DND-41 (cell line): Measurements from ENCODE around the gene TYK2.

Experiments used
- EZH2 ChIP-seq: IDR thresholded peaks from 3 replicates; pipeline ENCODE4 v1.6.1; 2012; ENCODE audit warnings: borderline replicate concordance, low read depth, mild to moderate bottlenecking, moderate library complexity, low read length, inconsistent platforms; ENCODE audit not compliant: severe bottlenecking
- TF ChIP-seq, protein P1 (sequence below): IDR thresholded peaks from 2 replicates; pipeline ENCODE4 v1.5.1; 2012; ENCODE audit warnings: borderline replicate concordance, low read length, moderate library complexity, mild to moderate bottlenecking; ENCODE audit not compliant: poor library complexity, severe bottlenecking; ENCODE audit errors: extremely low read depth

DNA sequence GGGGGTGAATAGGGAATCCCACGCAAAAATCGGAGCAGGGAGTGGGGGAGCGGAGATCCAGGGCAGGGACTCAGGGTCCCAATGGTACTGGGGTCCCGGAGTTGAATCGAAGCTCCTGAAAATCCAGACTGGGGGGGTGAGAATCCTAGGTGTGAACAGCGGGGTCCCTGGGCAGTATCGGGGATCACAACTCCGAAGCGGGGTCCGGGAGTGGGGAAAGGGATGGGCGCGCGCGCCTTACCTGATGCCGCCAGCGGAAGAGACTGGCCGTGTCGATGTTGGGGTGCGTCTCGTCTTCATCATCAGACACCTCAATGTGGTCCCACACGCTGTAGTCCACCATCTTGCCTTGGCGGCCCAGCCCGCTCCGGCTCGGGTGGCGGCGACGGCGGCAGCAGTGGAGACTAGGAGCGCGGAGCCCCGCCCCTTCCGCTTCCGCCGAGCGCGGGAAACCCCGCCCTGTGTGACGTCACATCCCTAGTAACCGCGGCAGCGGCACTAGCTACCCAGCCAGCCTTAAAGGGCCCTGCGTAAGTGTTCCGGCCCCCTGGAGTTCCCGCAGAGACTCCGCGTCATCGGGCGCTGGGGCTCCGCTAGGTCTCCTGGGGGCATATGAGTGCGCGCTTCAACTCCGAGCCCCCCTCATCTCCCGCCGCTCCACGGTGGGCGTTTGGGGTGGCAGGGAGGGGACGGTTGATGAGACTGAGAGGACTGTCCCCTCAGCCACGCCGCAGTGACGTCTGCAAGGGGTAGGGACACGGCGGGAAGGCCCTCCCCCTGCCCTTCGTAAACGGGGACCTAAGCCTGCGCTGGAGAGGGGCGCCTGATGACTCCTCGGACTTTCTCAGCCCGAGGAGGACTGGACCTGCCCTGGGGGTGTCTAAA, 23.0 kb upstream of the TYK2 start, which contains the start of gene CDC37:
- no peak for TF ChIP-seq EZH2
- TF ChIP-seq, protein P1, sequence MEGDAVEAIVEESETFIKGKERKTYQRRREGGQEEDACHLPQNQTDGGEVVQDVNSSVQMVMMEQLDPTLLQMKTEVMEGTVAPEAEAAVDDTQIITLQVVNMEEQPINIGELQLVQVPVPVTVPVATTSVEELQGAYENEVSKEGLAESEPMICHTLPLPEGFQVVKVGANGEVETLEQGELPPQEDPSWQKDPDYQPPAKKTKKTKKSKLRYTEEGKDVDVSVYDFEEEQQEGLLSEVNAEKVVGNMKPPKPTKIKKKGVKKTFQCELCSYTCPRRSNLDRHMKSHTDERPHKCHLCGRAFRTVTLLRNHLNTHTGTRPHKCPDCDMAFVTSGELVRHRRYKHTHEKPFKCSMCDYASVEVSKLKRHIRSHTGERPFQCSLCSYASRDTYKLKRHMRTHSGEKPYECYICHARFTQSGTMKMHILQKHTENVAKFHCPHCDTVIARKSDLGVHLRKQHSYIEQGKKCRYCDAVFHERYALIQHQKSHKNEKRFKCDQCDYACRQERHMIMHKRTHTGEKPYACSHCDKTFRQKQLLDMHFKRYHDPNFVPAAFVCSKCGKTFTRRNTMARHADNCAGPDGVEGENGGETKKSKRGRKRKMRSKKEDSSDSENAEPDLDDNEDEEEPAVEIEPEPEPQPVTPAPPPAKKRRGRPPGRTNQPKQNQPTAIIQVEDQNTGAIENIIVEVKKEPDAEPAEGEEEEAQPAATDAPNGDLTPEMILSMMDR, result no peak
